Endothelial cell (in vitro differentiated cells): Measurements from ENCODE around the gene CETP. TPM values are rescaled to one million over a fixed set of nuclear protein-coding genes. Genes with fewer than 3 reads are reported as not detected.
"Not testable (repeated sequence)": the region's sequence is repeated elsewhere in the genome, so short reads cannot be mapped to it uniquely, and the experiment has no call there.

ENCODE experiments used
- DNase-seq: peaks from one replicate; pipeline ENCODE4 v3.0.0; 2021; ENCODE audit warnings: low spot score
- H3K27ac Mint-ChIP-seq: one replicate; pipeline ENCODE4 v1.8.0; 2021; ENCODE audit warnings: mixed read lengths, inconsistent platforms; ENCODE audit not compliant: unreplicated experiment
- H3K27me3 Mint-ChIP-seq: one replicate; pipeline ENCODE4 v1.8.0; 2021; ENCODE audit warnings: mild to moderate bottlenecking, moderate library complexity, mixed read lengths, inconsistent platforms; ENCODE audit not compliant: unreplicated experiment
- H3K36me3 Mint-ChIP-seq: one replicate; pipeline ENCODE4 v1.8.0; 2021; ENCODE audit warnings: mild to moderate bottlenecking, low read depth, mixed read lengths, inconsistent platforms; ENCODE audit not compliant: unreplicated experiment
- H3K4me1 Mint-ChIP-seq: one replicate; pipeline ENCODE4 v1.8.0; 2021; ENCODE audit warnings: mild to moderate bottlenecking, mixed read lengths, inconsistent platforms; ENCODE audit not compliant: unreplicated experiment
- H3K4me3 Mint-ChIP-seq: one replicate; pipeline ENCODE4 v1.8.0; 2021; ENCODE audit warnings: mild to moderate bottlenecking, mixed read lengths, inconsistent platforms; ENCODE audit not compliant: unreplicated experiment
- H3K9me3 Mint-ChIP-seq: one replicate; pipeline ENCODE4 v1.8.0; 2021; ENCODE audit warnings: mixed read lengths, inconsistent platforms; ENCODE audit not compliant: unreplicated experiment
- CTCF ChIP-seq: fragments of 200-600 bp; sonication (generic); IDR thresholded peaks from one replicate; pipeline ENCODE4 v1.5.0; 2021; ENCODE audit warnings: antibody characterized with exemption; ENCODE audit not compliant: unreplicated experiment
- total RNA-seq: library from RNA; stranded (reverse); fragmentation: NEBNext Ultra II Directional; extraction: Animal tissue kit (Norgen Biotek cat#: 25700); gene quantifications from one replicate; pipeline ENCODE4 v1.2.1, GENCODE V29; 2021; ENCODE audit not compliant: unreplicated experiment

The CETP gene
- total RNA-seq, 1 donor from 2014 or later = 7.8 TPM

DNA sequence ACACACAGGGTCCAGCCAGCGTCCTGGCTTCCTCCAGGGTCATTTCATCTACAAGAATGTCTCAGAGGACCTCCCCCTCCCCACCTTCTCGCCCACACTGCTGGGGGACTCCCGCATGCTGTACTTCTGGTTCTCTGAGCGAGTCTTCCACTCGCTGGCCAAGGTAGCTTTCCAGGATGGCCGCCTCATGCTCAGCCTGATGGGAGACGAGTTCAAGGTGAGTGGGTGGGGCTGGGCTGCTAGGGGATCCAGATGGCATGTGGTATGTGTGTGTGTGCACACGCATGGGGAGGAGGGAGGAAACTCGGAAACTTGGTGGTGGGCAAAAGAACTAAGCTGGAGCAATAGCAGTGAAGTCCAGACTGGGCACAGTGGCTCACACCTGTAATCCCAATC is 11.5 kb downstream of the CETP start:
- Mint-ChIP-seq H3K4me1 (peaks cover 8% of the 10 kb centered on the region), H3K36me3 (peaks cover 4% of the 10 kb centered on the region), H3K27me3 (peaks cover 7% of the 10 kb centered on the region)

DNA sequence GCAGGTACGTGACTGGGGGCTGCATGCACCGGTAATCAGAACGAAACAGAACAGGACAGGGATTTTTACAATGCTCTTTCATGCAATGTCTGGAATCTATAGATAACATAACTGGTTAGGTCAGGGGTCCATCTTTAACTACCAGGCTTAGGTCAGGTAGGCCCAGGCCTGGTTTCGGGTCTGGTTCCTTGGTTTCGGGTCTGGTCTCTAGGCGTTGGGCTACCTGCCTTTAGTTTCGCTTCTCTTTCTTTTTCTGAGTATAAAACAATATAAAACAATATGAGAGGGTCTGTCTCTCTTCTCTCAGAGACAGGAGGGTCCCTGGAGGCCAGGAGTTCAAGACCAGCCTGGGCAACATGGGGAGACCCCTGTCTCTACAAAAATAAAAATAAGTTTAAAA is 12.1 kb downstream of the CETP start:
- H3K27me3 Mint-ChIP-seq, H3K4me3 Mint-ChIP-seq, H3K4me1 Mint-ChIP-seq, H3K27ac Mint-ChIP-seq, DNase-seq, H3K9me3 Mint-ChIP-seq, H3K36me3 Mint-ChIP-seq: not testable (repeated sequence)

More for the DNA sequence above, 11.5 kb downstream of the CETP start:
- Mint-ChIP-seq H3K27ac (no peak overlapping the region), H3K9me3 (no peaks in the 10 kb centered on the region), H3K4me3 (no peak overlapping the region)
- no peak for TF ChIP-seq CTCF
- no peak for DNase-seq

DNA sequence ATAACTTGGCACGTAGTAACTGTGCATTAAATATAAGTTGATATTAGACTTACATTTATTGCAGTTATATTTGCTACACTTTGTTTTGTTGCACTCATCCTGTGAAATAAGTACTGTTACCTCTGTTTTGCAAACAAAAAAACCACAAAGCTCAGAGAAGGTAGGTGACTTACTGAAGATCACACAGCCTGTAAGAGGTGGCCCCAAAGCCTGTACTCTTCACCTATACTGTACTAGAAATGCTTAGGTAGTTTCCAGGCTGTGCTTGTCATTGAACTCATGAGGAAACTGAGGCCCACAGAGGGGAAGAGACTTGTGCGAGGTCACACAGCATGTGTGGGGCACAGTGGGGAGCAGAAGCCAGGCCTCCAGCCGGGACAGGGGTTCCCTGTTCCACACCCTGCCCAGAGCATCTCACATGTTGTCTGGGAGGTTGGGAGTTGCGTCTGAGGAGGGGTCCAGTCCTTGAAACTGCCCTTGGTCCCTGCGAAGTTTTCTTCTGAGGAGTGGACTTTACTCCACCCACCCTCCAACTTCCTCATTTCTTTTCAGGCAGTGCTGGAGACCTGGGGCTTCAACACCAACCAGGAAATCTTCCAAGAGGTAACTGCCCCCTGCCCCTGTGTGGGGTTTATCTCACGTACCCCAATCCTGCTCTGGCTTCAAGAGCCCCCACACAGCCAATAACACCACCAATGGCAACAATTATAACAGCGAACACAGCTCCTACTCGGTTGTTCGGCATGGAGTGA is 13.0 kb downstream of the CETP start:
- TF ChIP-seq CTCF = no peak
- Mint-ChIP-seq H3K36me3 (peaks cover 4% of the 10 kb centered on the region), H3K9me3 (no peaks in the 10 kb centered on the region), H3K4me1 (no peaks in the 10 kb centered on the region), H3K27ac (no peak overlapping the region), H3K4me3 (no peak overlapping the region), H3K27me3 (peaks cover 7% of the 10 kb centered on the region)
- DNase-seq = no peak

DNA sequence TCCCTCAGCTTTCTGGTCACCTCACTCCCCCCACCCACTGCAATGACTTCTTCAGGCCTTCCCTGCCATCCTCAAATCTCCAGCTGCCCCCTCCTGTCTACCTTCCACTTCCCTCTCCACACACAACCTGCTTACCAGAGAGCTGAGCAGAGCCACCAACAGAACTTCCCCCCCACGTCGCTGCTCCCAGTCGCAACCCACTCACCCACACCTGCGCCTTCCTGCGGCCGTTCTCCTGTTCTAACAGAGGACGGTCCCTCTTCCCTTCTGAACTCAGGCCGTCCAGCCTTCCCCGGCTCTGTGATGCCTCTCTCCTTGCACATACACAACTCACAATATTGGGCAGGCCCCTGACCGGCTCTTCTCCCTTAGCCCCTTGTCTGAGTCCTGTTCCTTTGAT is 14.0 kb downstream of the CETP start:
- no peak for DNase-seq
- Mint-ChIP-seq H3K9me3 (no peaks in the 10 kb centered on the region), H3K27ac (no peak overlapping the region), H3K27me3 (peaks cover 8% of the 10 kb centered on the region), H3K4me3 (no peak overlapping the region), H3K4me1 (no peaks in the 10 kb centered on the region), H3K36me3 (peaks cover 4% of the 10 kb centered on the region)
- TF ChIP-seq CTCF = no peak

DNA sequence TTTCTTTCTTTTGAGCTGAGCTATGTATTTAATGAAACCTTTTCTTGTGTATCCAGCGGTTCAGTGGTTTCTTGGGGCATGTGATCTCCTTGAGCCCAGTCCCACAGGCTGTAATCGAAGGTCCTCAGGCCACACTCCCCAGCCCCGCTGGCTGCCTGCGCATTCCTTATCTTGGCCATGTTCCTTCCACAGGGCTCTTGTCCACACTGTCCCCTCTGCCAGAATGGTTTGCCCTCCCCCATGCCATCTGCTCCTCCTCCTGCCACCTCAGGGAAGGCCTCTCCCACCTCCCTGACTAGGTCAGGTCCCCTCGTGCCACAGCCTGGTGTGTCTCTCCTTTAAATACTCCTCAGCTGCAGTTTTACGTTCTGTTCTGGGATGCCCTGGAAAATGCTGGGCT is 15.5 kb downstream of the CETP start:
- Mint-ChIP-seq H3K36me3 (peaks cover 4% of the 10 kb centered on the region), H3K27me3 (peaks cover 4% of the 10 kb centered on the region)
- no peak for DNase-seq

More for the DNA sequence above, 15.5 kb downstream of the CETP start:
- Mint-ChIP-seq H3K9me3 (no peaks in the 10 kb centered on the region), H3K4me3 (no peak overlapping the region), H3K4me1 (no peaks in the 10 kb centered on the region), H3K27ac (no peak overlapping the region)
- TF ChIP-seq CTCF = no peak
